Gastrocnemius medialis (tissue), 4 donors: ENCODE data around the gene CDK17. TPM values are rescaled to one million over a fixed set of nuclear protein-coding genes. Genes with fewer than 3 reads are reported as not detected.

ENCODE experiments used
- ATAC-seq, 2 donors: fragments of 150-250 bp; one replicate each; pipeline ENCODE4 v1.9.1; 2016
- DNase-seq, 2 donors: peaks; one replicate each; pipeline ENCODE4 v3.0.0-alpha.2; 2019
- H3K27ac ChIP-seq, 4 donors: fragments of 200-600 bp; sonication (generic); 1 replicate in 1 of 4; 2 replicates in 3 of 4; pipeline ENCODE4 v1.5.1; 2016 to 2018; ENCODE audit warnings: mild to moderate bottlenecking in 2 of 4, moderate library complexity in 1 of 4
- H3K27me3 ChIP-seq, 3 donors: fragments of 200-600 bp; sonication (generic) in 2 of 3; 1 replicate in 1 of 3; 2 replicates in 2 of 3; pipeline versions ENCODE4 v1.5.1 to v1.6.0; 2016 to 2019; ENCODE audit warnings: mild to moderate bottlenecking in 1 of 3, moderate library complexity in 1 of 3
- H3K36me3 ChIP-seq, 2 donors: fragments of 200-600 bp; sonication (generic) in 1 of 2; one replicate each; pipeline ENCODE4 v1.5.1; 2017 to 2018
- H3K4me1 ChIP-seq, 2 donors: fragments of 200-600 bp; sonication (generic) in 1 of 2; one replicate each; pipeline ENCODE4 v1.5.1; 2016 to 2017; ENCODE audit warnings: mild to moderate bottlenecking in 2 of 2
- H3K4me3 ChIP-seq, 4 donors: fragments of 200-600 bp; sonication (generic) in 3 of 4; 1 replicate in 1 of 4; 2 replicates in 3 of 4; pipeline ENCODE4 v1.5.1; 2016 to 2019; ENCODE audit warnings: mild to moderate bottlenecking in 2 of 4
- H3K9me3 ChIP-seq, 3 donors: fragments of 200-600 bp; sonication (generic) in 2 of 3; 1 replicate in 1 of 3; 2 replicates in 2 of 3; pipeline ENCODE4 v1.5.1; 2016 to 2019
- POLR2A ChIP-seq, 2 donors: fragments of 450-650 bp; IDR thresholded peaks; one replicate each; pipeline ENCODE4 v1.6.1; 2017; ENCODE audit warnings: antibody characterized with exemption in 2 of 2, mild to moderate bottlenecking in 2 of 2, moderate library complexity in 2 of 2
- in situ Hi-C, 4 donors: fragments of 200-750 bp; cut with MboI; loops; one replicate each; pipeline versions ENCODE4 v1.15.0 to v1.8.0; 2017; ENCODE audit warnings: low sequenced_read_pairs in 4 of 4
- intact Hi-C: fragments of 100-400 bp; cut with DNase I; formaldehyde crosslinking; loops from one replicate; pipeline ENCODE4 v1.15.1; 2023; ENCODE audit warnings: low total_unique reads
- total RNA-seq, 4 donors: library from RNA; depleted of rRNA; stranded (reverse); fragments of >200 nt; gene quantifications; one replicate each; pipeline versions ENCODE4 v1.1.0 to v1.2.3, GENCODE V29; 2016
- TF ChIP-seq, protein P1 (sequence below), 5 experiments: fragments of 450-650 bp in 3 of 5; fragments of 200-600 bp in 2 of 5; sonication (generic) in 2 of 5; IDR thresholded peaks in 4 of 5; conservative IDR thresholded peaks in 1 of 5; 1 replicate in 4 of 5; 2 replicates in 1 of 5; pipeline ENCODE4 v1.5.1; 2016 to 2019; ENCODE audit warnings: antibody characterized with exemption in 5 of 5, mild to moderate bottlenecking in 3 of 5, moderate library complexity in 3 of 5

Gene CDK17
- total RNA-seq, 4 donors from 2014 or later = 10.9 to 25.1 (median 20.9) TPM

GRCh38 chr12:96335270-96335669 is 65.0 kb downstream of the CDK17 start:
- H3K9me3 ChIP-seq = no peaks in the 10 kb centered on the region
- no peaks in the 10 kb centered on the region for H3K36me3 ChIP-seq
- no peak overlapping the region for H3K27ac ChIP-seq
- no peak overlapping the region for H3K4me3 ChIP-seq
- no peaks in the 10 kb centered on the region for H3K27me3 ChIP-seq
- peaks cover 5 to 8% of the 10 kb centered on the region in 2 donors for H3K4me1 ChIP-seq
- intact Hi-C loops (no loop called here), in situ Hi-C loops (no loop called here)
- TF ChIP-seq, protein P1, sequence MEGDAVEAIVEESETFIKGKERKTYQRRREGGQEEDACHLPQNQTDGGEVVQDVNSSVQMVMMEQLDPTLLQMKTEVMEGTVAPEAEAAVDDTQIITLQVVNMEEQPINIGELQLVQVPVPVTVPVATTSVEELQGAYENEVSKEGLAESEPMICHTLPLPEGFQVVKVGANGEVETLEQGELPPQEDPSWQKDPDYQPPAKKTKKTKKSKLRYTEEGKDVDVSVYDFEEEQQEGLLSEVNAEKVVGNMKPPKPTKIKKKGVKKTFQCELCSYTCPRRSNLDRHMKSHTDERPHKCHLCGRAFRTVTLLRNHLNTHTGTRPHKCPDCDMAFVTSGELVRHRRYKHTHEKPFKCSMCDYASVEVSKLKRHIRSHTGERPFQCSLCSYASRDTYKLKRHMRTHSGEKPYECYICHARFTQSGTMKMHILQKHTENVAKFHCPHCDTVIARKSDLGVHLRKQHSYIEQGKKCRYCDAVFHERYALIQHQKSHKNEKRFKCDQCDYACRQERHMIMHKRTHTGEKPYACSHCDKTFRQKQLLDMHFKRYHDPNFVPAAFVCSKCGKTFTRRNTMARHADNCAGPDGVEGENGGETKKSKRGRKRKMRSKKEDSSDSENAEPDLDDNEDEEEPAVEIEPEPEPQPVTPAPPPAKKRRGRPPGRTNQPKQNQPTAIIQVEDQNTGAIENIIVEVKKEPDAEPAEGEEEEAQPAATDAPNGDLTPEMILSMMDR (IDR thresholded peaks at IDR 0.05 in 4 of 5, conservative IDR thresholded peaks at IDR 0.05 in 1 of 5) = no peak
- no peak for TF ChIP-seq POLR2A (IDR thresholded peaks at IDR 0.05)
- no peak for ATAC-seq
- DNase-seq = no peak

GRCh38 chr12:96334502-96334901 is 65.7 kb downstream of the CDK17 start:
- DNase-seq (no peak), ATAC-seq (no peak)
- Histone ChIP-seq H3K4me3 (no peak overlapping the region), H3K36me3 (no peaks in the 10 kb centered on the region), H3K4me1 (peaks cover 5 to 8% of the 10 kb centered on the region in 2 donors), H3K27ac (no peak overlapping the region), H3K9me3 (no peaks in the 10 kb centered on the region), H3K27me3 (no peaks in the 10 kb centered on the region)
- in situ Hi-C loops = no loop called here
- TF ChIP-seq, protein P1 (IDR thresholded peaks at IDR 0.05 in 4 of 5, conservative IDR thresholded peaks at IDR 0.05 in 1 of 5) = no peak
- TF ChIP-seq POLR2A (IDR thresholded peaks at IDR 0.05) = no peak
- intact Hi-C loops = no loop called here

GRCh38 chr12:96329545-96329944 is 70.7 kb downstream of the CDK17 start:
- H3K27ac ChIP-seq = no peak overlapping the region
- intact Hi-C loops (no loop called here), in situ Hi-C loops (no loop called here)
- peaks cover 24 to 27% of the 10 kb centered on the region in 2 donors for H3K4me1 ChIP-seq
- no peaks in the 10 kb centered on the region for H3K9me3 ChIP-seq
- DNase-seq (no peak), ATAC-seq (no peak)
- peaks cover 0 to under 1% of the 10 kb centered on the region in 2 donors for H3K36me3 ChIP-seq
- TF ChIP-seq, protein P1 (IDR thresholded peaks at IDR 0.05 in 4 of 5, conservative IDR thresholded peaks at IDR 0.05 in 1 of 5) = no peak
- no peak for TF ChIP-seq POLR2A (IDR thresholded peaks at IDR 0.05)
- H3K27me3 ChIP-seq = no peaks in the 10 kb centered on the region
- H3K4me3 ChIP-seq = no peak overlapping the region

GRCh38 chr12:96329018-96329417 is 71.2 kb downstream of the CDK17 start:
- H3K27me3 ChIP-seq = no peaks in the 10 kb centered on the region
- TF ChIP-seq POLR2A (IDR thresholded peaks at IDR 0.05) = no peak
- TF ChIP-seq, protein P1 (IDR thresholded peaks at IDR 0.05 in 4 of 5, conservative IDR thresholded peaks at IDR 0.05 in 1 of 5) = no peak
- no peak overlapping the region for H3K27ac ChIP-seq
- peaks cover 24 to 28% of the 10 kb centered on the region in 2 donors for H3K4me1 ChIP-seq
- intact Hi-C loops (no loop called here), in situ Hi-C loops (no loop called here)
- H3K36me3 ChIP-seq = peaks cover 0 to 6% of the 10 kb centered on the region in 2 donors
- no peaks in the 10 kb centered on the region for H3K9me3 ChIP-seq
- ATAC-seq = no peak
- DNase-seq = no peak
- no peak overlapping the region for H3K4me3 ChIP-seq

DNA sequence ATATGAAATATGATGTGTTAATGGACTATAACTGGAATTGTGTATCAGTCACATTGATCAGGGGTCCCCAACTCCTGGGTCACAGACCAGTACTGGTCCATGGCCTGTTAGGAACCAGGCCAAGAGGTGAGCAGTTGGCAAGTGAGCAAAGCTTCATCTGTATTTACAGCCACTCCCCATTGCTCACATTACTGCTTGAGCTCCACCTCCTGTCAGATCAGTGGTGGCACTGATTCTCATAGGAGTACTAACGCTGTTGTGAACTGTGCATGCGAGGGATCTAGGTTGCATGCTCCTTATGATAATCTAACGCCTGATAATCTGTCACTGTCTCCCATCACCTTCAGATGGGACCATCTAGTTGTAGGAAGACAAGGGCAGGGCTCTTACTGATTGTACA is 72.3 kb downstream of the CDK17 start:
- Histone ChIP-seq H3K4me3 (no peak overlapping the region), H3K4me1 (peaks cover 24 to 28% of the 10 kb centered on the region in 2 donors), H3K9me3 (no peaks in the 10 kb centered on the region), H3K27ac (no peak overlapping the region), H3K36me3 (peaks cover 0 to 16% of the 10 kb centered on the region in 2 donors), H3K27me3 (no peaks in the 10 kb centered on the region)
- intact Hi-C loops (loop anchor here (2.0 kb wide), 1 partner anchor 73 kb away; the partner anchor contains the start of gene CDK17), in situ Hi-C loops (no loop called here)
- TF ChIP-seq POLR2A (IDR thresholded peaks at IDR 0.05) = no peak
- TF ChIP-seq, protein P1 (IDR thresholded peaks at IDR 0.05 in 4 of 5, conservative IDR thresholded peaks at IDR 0.05 in 1 of 5) = no peak
- DNase-seq = no peak
- no peak for ATAC-seq
